Caco-2 (cell line): ENCODE measurements around the gene ARHGEF7. TPM values are rescaled to one million over a fixed set of nuclear protein-coding genes. Genes with fewer than 3 reads are reported as not detected.

Experiments used
- BruUV-seq: library from RNA; stranded (reverse); fragments of 400-500 nt; replicated peaks from 2 replicates; lab custom pipeline; 2021; lab: Mats Ljungman, UMichigan
- CTCF ChIA-PET: fragments of 300-600 bp; sonication (Branson Sonifier 250); formaldehyde crosslinking; loops from one replicate; lab custom pipeline; 2022; ENCODE audit warnings: antibody characterized with exemption; lab: Charles Lee
- POLR2A ChIA-PET: fragments of 300-600 bp; sonication (Branson Sonifier 250); formaldehyde crosslinking; loops from one replicate; lab custom pipeline; 2022; ENCODE audit warnings: antibody characterized with exemption; lab: Charles Lee
- DNase-seq, 2 experiments: peaks; one replicate each; pipeline versions ENCODE4 v3.0.0 to v3.0.0-alpha.2; 2020 to 2022
- H3K27me3 ChIP-seq: replicated peaks from 2 replicates; pipeline ENCODE4 v1.6.0; 2011; ENCODE audit warnings: low read length; ENCODE audit not compliant: control insufficient read depth, insufficient read depth
- H3K36me3 ChIP-seq: 2 replicates; pipeline ENCODE4 v1.5.1; 2011; ENCODE audit warnings: low read length; ENCODE audit not compliant: control insufficient read depth, insufficient read depth
- H3K4me1 ChIP-seq: fragments of 250-450 bp; sonication (Bioruptor Pico); 2 replicates; pipeline ENCODE4 v1.5.1; 2020; ENCODE audit warnings: mild to moderate bottlenecking
- H3K4me3 ChIP-seq: 2 replicates; pipeline ENCODE4 v1.5.1; 2011; ENCODE audit warnings: low read depth, mild to moderate bottlenecking, control low read depth, low read length
- H3K9me3 ChIP-seq: fragments of 250-450 bp; sonication (Bioruptor Pico); 2 replicates; pipeline ENCODE4 v1.5.1; 2020; ENCODE audit warnings: mild to moderate bottlenecking, moderate library complexity
- H3K27ac Mint-ChIP-seq: one replicate; pipeline ENCODE4 v1.8.0; 2022; ENCODE audit warnings: mixed read lengths; ENCODE audit not compliant: unreplicated experiment
- H3K27me3 Mint-ChIP-seq: one replicate; pipeline ENCODE4 v1.8.0; 2022; ENCODE audit warnings: mixed read lengths; ENCODE audit not compliant: insufficient read depth, unreplicated experiment
- H3K36me3 Mint-ChIP-seq: one replicate; pipeline ENCODE4 v1.8.0; 2022; ENCODE audit warnings: mild to moderate bottlenecking, mixed read lengths; ENCODE audit not compliant: insufficient read depth, unreplicated experiment
- H3K4me1 Mint-ChIP-seq: one replicate; pipeline ENCODE4 v1.8.0; 2022; ENCODE audit warnings: low read depth, mixed read lengths; ENCODE audit not compliant: unreplicated experiment
- H3K4me3 Mint-ChIP-seq: one replicate; pipeline ENCODE4 v1.8.0; 2022; ENCODE audit warnings: mild to moderate bottlenecking, moderate library complexity, mixed read lengths; ENCODE audit not compliant: unreplicated experiment
- H3K9me3 Mint-ChIP-seq: one replicate; pipeline ENCODE4 v1.8.0; 2022; ENCODE audit warnings: mixed read lengths; ENCODE audit not compliant: unreplicated experiment
- intact Hi-C: fragments of 100-400 bp; cut with micrococcal nuclease; formaldehyde crosslinking; loops from one replicate; pipeline ENCODE4 v1.10.0; 2022; ENCODE audit not compliant: unreplicated experiment
- total RNA-seq: library from RNA; stranded (reverse); gene quantifications from 2 replicates; pipeline ENCODE4 v1.2.3, GENCODE V29; 2022
- TF ChIP-seq, protein P1 (sequence below), 2 experiments: fragments of 200-600 bp in 1 of 2; IDR thresholded peaks; 1 replicate in 1 of 2; 2 replicates in 1 of 2; pipeline versions ENCODE4 v1.5.1 to v1.8.0; 2011 to 2022; ENCODE audit warnings: antibody characterized with exemption in 1 of 2, control low read depth in 1 of 2, inconsistent platforms in 1 of 2, low read depth in 1 of 2, low read length in 1 of 2, mild to moderate bottlenecking in 1 of 2, moderate library complexity in 1 of 2; ENCODE audit not compliant: insufficient read depth in 1 of 2, severe bottlenecking in 1 of 2, unreplicated experiment in 1 of 2

Gene ARHGEF7
- total RNA-seq, 1 experiment from 2014 or later, result 60.5 TPM

DNA sequence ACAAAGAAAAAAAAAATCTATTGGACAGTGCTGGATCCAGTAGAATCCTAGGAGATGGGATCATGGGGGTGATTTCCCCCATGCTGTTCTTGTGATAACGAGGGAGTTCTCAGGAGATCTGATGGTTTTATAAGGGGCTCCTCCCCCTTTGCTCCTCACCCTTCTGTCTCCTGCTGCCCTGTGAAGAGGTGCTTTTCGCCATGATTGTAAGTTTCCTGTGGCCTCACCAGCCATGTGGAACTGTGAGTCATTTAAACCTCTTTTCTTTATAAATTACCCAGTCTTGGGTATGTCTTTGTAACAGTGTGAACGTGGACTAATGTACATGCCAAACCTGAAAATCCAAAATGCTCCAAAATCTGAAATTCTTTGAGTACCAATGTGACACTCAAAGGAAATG is 45.5 kb downstream of the ARHGEF7 start:
- Mint-ChIP-seq H3K4me1 (peaks cover 5% of the 10 kb centered on the region), H3K36me3 (peaks cover 32% of the 10 kb centered on the region), H3K9me3 (no peaks in the 10 kb centered on the region), H3K27ac (no peak overlapping the region), H3K27me3 (no peaks in the 10 kb centered on the region), H3K4me3 (no peak overlapping the region)
- H3K36me3 ChIP-seq, result no peaks in the 10 kb centered on the region
- no peaks in the 10 kb centered on the region for H3K27me3 ChIP-seq
- BruUV-seq, result no TSS peak
- no peaks in the 10 kb centered on the region for H3K4me1 ChIP-seq
- no peak overlapping the region for H3K4me3 ChIP-seq
- ChIA-PET POLR2A (no interaction called here), CTCF (interaction anchor here (0.7 kb wide), 1 partner anchor 245 kb away, joined by 3 read pairs; no protein-coding TSS in a partner anchor)
- intact Hi-C loops, result no loop called here
- TF ChIP-seq, protein P1, sequence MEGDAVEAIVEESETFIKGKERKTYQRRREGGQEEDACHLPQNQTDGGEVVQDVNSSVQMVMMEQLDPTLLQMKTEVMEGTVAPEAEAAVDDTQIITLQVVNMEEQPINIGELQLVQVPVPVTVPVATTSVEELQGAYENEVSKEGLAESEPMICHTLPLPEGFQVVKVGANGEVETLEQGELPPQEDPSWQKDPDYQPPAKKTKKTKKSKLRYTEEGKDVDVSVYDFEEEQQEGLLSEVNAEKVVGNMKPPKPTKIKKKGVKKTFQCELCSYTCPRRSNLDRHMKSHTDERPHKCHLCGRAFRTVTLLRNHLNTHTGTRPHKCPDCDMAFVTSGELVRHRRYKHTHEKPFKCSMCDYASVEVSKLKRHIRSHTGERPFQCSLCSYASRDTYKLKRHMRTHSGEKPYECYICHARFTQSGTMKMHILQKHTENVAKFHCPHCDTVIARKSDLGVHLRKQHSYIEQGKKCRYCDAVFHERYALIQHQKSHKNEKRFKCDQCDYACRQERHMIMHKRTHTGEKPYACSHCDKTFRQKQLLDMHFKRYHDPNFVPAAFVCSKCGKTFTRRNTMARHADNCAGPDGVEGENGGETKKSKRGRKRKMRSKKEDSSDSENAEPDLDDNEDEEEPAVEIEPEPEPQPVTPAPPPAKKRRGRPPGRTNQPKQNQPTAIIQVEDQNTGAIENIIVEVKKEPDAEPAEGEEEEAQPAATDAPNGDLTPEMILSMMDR (IDR thresholded peaks at IDR 0.05; ENCODE audit: insufficient read depth in 1 of 2, low read depth in 1 of 2, low read length in 1 of 2, severe bottlenecking in 1 of 2, unreplicated experiment in 1 of 2), result no peak
- DNase-seq, result no peak
- H3K9me3 ChIP-seq, result no peaks in the 10 kb centered on the region

DNA sequence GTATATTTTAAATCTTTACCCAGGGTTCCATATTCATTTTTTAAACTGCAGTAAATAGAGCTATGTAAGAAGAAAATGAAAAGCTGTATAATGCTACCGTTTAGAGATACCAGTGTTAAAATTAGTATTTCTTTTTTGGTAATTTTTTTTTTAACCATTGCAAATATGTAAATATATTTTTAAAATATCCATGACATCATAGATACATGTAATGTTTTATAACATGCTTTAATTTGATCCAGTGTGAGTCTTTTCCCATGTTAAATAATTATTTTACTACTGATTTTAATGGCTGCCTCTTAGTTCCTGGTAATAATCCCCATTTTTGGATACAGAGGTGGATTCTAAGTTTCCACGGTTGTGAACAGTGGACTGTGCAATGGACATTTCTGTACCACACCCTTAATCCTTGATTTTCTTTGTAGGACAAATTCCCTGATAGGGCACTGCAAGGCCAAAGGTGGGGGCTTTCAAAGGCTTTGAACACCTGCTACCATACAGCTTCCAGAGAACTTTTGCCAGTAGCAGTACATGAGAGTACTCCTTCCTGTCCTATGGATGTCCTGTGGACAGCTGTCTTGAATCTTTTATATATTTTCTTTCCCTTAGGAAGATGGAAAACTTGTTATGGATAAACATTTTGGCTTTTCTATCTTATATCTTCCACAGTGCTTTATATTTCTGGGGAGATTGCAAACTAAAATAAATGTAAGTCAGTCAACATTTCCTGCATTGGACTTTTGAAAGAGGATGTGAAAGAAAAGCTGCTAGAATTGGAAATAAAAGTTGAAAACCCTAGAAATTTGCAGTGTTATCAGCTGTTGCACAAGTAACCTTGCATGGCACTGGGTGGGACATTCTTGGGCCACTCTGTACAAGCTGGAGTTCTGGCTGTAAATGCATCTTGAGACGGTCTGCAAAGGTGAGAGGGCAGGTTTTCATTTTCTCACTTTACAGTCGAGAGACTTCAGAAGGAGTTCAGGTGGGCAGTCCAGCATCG is 46.8 kb downstream of the ARHGEF7 start:
- Histone ChIP-seq H3K9me3 (no peaks in the 10 kb centered on the region), H3K36me3 (no peaks in the 10 kb centered on the region), H3K4me3 (no peak overlapping the region), H3K27me3 (no peaks in the 10 kb centered on the region), H3K4me1 (no peaks in the 10 kb centered on the region)
- Mint-ChIP-seq H3K27ac (no peak overlapping the region), H3K36me3 (peaks cover 38% of the 10 kb centered on the region), H3K4me3 (no peak overlapping the region), H3K9me3 (no peaks in the 10 kb centered on the region), H3K4me1 (peaks cover 9% of the 10 kb centered on the region), H3K27me3 (no peaks in the 10 kb centered on the region)
- ChIA-PET CTCF (no interaction called here), POLR2A (no interaction called here)
- no peak for DNase-seq
- intact Hi-C loops, result no loop called here
- no TSS peak for BruUV-seq
- TF ChIP-seq, protein P1 (IDR thresholded peaks at IDR 0.05; ENCODE audit: insufficient read depth in 1 of 2, low read depth in 1 of 2, low read length in 1 of 2, severe bottlenecking in 1 of 2, unreplicated experiment in 1 of 2), result no peak

DNA sequence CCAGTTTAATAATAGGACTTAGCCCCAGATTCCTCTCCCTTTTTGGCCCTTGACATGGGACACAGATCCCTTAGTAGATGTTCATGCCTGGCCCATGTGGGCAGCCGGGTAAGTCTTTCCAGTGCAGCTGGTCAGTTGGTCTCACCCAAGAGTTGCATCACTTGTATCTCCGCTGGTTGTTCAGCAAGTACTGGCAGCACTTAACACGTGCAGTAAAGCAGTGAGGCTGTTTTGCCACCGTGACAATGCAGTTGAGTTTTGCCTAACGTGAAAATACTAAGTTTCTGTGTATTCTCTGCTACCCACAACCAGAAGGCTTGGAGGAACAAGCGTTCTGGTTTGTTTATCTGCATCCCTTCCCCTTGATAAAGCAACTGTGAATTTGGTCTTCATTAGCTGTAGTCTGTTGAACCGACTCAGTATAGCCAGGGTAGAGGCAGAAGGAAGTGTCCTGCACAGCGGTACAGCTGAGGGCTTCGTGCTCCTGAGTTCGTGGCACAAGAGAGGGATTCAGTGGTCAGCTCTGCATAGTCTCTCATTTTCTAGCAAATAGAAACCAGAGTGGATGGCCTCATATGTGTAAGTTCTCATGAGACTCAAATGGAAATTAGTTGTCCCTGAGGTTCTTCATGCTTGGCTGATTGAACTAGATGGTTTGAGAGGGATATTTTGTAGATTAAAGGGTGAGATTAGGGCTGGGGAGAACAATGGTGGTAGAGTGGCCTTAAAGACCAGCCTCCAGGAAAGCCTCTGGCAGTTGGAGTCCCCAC is 50.3 kb downstream of the ARHGEF7 start:
- no peak for DNase-seq
- no peaks in the 10 kb centered on the region for H3K27me3 ChIP-seq
- H3K27ac Mint-ChIP-seq, result no peak overlapping the region
- H3K4me3 ChIP-seq, result no peak overlapping the region
- H3K27me3 Mint-ChIP-seq, result no peaks in the 10 kb centered on the region
- no peaks in the 10 kb centered on the region for H3K4me1 ChIP-seq
- no peak overlapping the region for H3K4me3 Mint-ChIP-seq
- ChIA-PET CTCF (no interaction called here), POLR2A (no interaction called here)
- intact Hi-C loops, result no loop called here
- peaks cover 44% of the 10 kb centered on the region for H3K36me3 Mint-ChIP-seq
- no TSS peak for BruUV-seq
- peaks cover 13% of the 10 kb centered on the region for H3K4me1 Mint-ChIP-seq
- no peaks in the 10 kb centered on the region; the same call in 1 of the 2 replicates for H3K36me3 ChIP-seq
- TF ChIP-seq, protein P1 (IDR thresholded peaks at IDR 0.05; ENCODE audit: insufficient read depth in 1 of 2, low read depth in 1 of 2, low read length in 1 of 2, severe bottlenecking in 1 of 2, unreplicated experiment in 1 of 2), result no peak
- no peaks in the 10 kb centered on the region for H3K9me3 ChIP-seq
- no peaks in the 10 kb centered on the region for H3K9me3 Mint-ChIP-seq
